OCI-LY7 (cell line): ENCODE data around the gene GTF2IRD2.
"Not testable (repeated sequence)": the region's sequence is repeated elsewhere in the genome, so short reads cannot be mapped to it uniquely, and the experiment has no call there.

Experiments used
- CTCF ChIP-seq: fragments of 200-600 bp; sonication (generic); conservative IDR thresholded peaks from 2 replicates; pipeline ENCODE4 v1.5.1; 2014; ENCODE audit warnings: mild to moderate bottlenecking, antibody characterized with exemption, low read length, moderate library complexity, mixed read lengths
- EZH2phosphoT487 ChIP-seq: fragments of 200-600 bp; sonication (generic); IDR thresholded peaks from 2 replicates; pipeline ENCODE4 v1.6.1; 2018; ENCODE audit warnings: low read depth, borderline replicate concordance, mild to moderate bottlenecking, mixed run types, antibody characterized with exemption, low read length, moderate library complexity, mixed read lengths

GRCh38 chr7:74770062-74770461 is 81.3 kb downstream of the GTF2IRD2 start:
- not testable (repeated sequence) for TF ChIP-seq CTCF, EZH2phosphoT487
